HG03097 (cell line): ENCODE measurements around the gene CFAP161.

ENCODE experiments used
- ATAC-seq: cut with Tn5 transposase; IDR thresholded peaks from one replicate; pipeline ENCODE4 v1.9.1; 2021; ENCODE audit not compliant: unreplicated experiment, low FRiP score

CFAP161 gene

DNA sequence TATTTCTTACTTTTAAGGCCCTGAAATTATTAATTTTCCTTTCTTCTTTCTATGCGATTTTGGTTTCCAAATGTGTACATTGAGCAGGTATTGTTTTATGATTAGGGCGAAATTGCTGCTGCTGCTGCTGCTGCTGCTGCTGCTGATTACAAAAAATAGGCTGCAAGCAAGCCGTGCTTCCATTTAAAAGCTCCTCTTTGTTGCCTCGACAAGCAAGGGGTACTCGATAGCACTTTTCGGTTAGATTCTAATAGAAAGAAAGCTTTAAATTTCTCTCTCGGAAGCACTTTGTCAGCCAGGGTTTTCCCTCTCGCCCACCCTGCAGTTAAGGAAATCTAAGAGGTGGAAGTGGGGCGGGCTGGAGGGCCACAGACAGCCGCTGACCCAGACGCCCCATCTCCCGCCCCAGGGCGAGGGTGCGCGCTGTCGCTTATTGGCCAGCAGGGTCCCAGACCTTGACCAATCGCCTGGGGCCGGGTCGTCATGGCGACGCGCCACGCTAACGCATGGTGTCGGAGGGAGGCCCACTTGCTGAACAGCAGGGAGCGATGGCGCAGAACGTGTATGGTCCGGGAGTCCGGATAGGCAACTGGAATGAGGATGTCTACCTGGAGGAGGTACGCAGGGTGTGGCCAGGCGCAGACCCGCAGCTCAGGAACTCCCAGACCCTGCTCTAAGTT lies at the start of gene CFAP161:
CFAP161 (plus strand) TSS at position 489 of the 680 bp plus-strand sequence; CDS start at position 549, 60 bp downstream.
- no peak for ATAC-seq

GRCh38 chr15:81084716-81085115 lies 49.4 kb upstream of the CFAP161 start:
- ATAC-seq, result no peak

- no peak for ATAC-seq
These were observed 48.9 kb upstream of the CFAP161 start for GRCh38 chr15:81085213-81085612.

GRCh38 chr15:81085898-81086297 lies 48.2 kb upstream of the CFAP161 start:
- ATAC-seq, result no peak

- no peak for ATAC-seq
These were observed 47.0 kb upstream of the CFAP161 start for GRCh38 chr15:81087066-81087465.

DNA sequence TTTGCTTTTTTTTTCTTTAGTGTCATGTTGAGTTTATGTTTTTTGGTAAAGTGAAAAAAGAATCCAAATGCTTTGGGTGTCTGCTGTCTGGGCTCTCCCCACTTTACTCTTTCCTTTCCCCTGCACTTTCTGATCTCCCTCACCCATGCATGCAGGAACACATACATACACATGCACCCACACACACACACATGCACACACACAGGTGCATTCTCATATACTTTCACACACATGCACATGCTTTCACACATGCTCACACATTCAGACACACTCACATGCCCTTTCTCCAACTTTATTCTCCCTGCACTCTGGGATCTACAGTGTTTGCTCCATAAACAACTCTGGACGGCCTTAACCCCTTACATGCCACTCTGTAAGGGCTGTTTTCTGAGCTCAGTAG lies 46.4 kb upstream of the CFAP161 start:
- no peak for ATAC-seq

GRCh38 chr15:81088470-81089013 lies 45.5 kb upstream of the CFAP161 start:
- ATAC-seq, result no peak

DNA sequence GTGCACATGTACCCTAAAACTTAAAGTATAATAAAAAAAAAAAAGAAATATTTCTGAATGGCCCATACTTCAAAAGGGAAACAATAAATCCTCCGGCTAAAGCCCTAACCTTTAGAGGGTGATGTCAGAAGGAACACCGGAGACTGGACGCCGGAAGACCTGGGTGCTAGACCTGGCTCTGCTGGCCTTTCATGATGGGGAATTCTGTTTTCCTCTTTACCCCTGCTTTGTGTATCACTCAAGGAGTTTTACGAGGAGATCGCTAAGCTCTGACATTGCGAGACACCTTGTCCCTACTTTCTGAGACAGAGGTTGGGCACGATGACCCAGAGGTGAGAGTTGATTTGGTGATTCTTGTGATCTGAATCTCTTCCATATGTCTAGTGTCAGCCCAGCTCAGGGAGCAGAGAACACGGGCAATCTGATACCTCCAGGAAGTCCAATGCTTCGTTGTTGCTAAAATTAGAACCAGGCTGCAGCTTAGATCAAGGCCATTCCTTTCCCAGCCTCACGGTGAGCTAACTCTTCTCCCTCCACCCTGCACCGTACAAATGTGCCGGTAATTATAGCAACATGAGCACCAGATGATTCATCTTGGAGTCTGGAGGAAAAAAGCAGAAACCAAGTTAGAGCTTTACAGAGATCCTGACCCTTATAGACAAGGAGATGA lies 42.0 kb upstream of the CFAP161 start:
- no peak for ATAC-seq

- no peak for ATAC-seq
These were observed 41.5 kb upstream of the CFAP161 start for GRCh38 chr15:81092559-81092902.

GRCh38 chr15:81093961-81094360 lies 40.1 kb upstream of the CFAP161 start:
- no peak for ATAC-seq

GRCh38 chr15:81095690-81096365 lies 38.2 kb upstream of the CFAP161 start:
- no peak for ATAC-seq

DNA sequence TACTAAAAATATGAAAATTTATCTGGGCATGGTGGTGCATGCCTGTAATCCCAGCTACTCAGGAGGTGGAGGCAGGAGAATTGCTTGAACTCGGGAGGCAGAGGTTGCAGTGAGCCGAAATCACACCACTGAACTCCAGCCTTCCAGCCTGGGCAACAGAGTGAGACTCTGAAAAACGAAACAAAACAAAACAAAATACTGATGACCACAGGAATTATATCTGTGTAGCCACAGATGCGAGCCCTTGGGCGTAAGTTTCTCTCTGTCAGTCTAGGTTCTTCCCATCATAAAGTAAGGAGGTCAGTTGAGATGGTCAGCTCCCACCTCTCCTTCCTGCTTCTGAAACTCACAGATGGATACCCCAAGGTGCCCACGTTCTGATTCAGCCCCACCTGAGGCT lies 37.7 kb upstream of the CFAP161 start:
- ATAC-seq, result no peak

DNA sequence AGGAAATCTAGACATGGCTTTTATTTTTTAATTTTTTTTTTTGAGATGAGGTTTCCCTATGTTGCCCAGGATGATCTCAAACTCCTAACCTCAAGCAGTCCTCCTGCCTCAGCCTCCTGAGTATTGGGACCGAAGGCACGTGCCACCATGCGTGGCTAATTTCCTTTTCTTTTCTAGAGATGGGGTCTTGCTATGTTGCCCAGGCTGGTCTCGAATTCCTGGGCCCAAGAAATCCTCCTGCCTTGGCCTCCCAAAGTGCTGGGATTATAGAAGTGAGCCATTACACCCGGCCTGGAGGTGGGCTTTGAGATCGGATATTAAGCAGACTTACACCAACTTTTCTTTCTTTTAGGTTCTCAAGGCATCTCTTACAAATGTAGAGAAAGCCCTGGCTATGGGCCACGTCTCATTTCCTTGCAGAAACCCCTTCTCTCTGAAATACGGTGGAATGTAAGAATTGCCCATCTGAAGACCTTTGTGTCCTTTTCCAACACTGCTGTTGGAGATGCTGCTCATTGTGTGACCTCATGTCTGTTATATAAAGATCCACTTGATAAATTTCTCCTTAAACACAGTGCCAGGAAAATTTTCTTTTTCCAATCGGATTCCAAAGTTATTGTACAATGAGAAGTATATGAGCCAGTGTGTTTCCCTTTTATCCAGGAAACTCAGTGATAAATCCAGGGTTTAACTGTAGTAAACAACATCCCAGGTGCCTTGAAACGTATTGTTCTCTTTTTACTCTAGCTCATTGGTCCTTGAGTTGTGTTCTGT lies 36.8 kb upstream of the CFAP161 start:
- no peak for ATAC-seq

DNA sequence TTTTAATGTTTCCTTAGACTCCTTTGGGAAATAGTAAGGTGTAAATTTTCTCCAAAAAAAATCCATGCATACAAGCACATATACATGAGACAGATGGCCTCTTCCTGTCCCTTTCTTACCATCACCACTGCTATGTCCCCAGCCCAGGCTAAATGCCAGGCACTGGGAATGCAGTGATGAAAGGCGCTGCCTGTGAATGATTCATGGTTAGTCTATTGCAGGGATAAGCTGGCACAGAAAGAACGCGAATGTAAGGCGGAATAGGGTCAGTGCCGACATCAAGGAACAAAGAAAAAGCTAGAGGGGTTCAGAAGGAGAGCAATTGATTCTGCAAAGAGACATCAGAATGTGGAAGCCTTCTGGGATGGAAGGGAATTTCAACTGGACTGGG lies 36.2 kb upstream of the CFAP161 start:
- ATAC-seq, result no peak

DNA sequence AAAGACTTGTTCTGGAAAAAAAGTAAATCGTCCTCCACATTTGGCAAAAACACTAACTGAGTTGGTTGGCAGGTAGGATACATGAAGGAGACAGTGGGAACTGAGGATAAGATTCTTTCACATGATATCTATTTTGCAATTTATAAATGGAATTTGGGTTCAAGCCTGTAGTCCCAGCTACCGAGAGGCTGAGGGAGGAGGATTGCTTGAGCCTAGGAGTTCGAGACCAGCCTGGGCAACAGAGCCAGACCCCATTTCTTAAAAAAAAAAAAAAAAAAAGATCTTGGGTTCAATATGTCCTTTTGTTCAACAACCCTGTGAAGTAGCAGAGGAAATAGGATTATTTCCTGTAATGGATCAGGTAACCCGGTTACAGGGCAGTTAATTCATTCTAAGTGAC lies 35.7 kb upstream of the CFAP161 start:
- no peak for ATAC-seq

GRCh38 chr15:81098861-81099651 lies 35.0 kb upstream of the CFAP161 start:
- ATAC-seq, result no peak

GRCh38 chr15:81101894-81102815 lies 31.9 kb upstream of the CFAP161 start:
- no peak for ATAC-seq

DNA sequence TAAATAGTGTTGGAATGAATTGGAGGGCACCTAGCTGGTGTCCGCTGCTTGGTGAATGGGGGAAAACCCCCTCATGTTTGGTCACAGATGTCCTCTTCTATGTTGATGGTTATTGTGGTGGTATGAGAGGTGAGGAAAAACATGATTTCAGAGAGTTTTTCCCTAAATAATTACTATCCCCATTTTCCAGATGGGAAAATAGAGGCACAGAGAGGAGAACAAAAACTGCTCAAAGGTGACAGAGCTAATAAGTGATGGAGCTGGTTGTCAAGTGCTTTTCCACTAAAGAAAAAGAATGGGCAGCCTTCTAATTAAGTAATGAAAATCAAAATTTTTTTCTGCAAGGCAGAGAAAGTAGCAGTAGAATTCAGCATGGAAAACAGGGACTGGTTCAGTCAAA lies 30.2 kb upstream of the CFAP161 start:
- ATAC-seq, result no peak

GRCh38 chr15:81105545-81105944 lies 28.5 kb upstream of the CFAP161 start:
- ATAC-seq, result no peak
